NCI-H82 treated with DMSO at 0.1 percent for 48 hours (cell line): ENCODE results near the gene TULP4.

Experiments used
- DNase-seq: peaks from one replicate; lab custom pipeline; 2025; ENCODE audit not compliant: unreplicated experiment; lab: John Stamatoyannopoulos, UW

TULP4 gene, protein sequence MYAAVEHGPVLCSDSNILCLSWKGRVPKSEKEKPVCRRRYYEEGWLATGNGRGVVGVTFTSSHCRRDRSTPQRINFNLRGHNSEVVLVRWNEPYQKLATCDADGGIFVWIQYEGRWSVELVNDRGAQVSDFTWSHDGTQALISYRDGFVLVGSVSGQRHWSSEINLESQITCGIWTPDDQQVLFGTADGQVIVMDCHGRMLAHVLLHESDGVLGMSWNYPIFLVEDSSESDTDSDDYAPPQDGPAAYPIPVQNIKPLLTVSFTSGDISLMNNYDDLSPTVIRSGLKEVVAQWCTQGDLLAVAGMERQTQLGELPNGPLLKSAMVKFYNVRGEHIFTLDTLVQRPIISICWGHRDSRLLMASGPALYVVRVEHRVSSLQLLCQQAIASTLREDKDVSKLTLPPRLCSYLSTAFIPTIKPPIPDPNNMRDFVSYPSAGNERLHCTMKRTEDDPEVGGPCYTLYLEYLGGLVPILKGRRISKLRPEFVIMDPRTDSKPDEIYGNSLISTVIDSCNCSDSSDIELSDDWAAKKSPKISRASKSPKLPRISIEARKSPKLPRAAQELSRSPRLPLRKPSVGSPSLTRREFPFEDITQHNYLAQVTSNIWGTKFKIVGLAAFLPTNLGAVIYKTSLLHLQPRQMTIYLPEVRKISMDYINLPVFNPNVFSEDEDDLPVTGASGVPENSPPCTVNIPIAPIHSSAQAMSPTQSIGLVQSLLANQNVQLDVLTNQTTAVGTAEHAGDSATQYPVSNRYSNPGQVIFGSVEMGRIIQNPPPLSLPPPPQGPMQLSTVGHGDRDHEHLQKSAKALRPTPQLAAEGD (N-terminal part only)

DNA sequence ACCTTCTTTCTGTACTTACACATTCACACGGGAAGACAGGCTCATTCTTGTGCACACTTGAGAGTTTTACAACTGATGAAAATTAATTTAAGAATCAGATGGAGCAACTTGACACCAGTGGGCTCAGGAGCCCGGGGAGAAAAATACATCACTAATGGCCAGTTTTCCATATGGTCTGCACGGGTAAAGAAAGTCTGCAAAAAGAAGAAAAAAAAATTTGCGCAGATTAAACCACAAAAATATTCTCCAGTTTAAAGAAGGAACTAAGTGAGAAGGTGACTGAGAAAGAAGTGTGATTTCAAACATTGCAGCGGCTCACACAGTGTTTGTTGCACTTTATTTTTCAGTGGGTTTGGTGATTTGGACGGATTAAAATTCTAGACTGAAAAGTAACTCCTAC, at the start of gene TULP4:
TSS of gene TULP4 (plus strand) at position 301 of the 400 bp plus-strand sequence. CDS start 1,552 bp downstream, outside the sequence.
- no peak for DNase-seq

DNA sequence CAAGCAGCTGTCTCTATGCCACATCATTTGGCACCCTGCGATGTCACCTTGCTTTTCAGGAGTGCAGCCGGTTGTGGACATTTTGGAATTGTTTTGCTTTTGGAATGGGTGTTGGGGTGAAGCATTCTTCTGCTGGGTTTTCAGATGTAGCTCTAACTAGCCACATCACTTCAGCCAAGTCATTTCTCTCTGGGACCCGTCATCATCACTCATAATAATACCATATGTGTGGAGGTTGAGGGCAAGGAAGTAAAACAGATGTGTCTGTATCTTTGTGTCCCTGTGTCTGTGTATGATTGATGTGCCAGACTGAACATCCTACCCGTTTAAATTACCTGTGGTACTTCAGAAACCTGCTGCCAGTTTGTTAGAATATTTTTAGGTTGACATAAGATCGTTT, 49.5 kb upstream of the TULP4 start:
- DNase-seq, result no peak

DNA sequence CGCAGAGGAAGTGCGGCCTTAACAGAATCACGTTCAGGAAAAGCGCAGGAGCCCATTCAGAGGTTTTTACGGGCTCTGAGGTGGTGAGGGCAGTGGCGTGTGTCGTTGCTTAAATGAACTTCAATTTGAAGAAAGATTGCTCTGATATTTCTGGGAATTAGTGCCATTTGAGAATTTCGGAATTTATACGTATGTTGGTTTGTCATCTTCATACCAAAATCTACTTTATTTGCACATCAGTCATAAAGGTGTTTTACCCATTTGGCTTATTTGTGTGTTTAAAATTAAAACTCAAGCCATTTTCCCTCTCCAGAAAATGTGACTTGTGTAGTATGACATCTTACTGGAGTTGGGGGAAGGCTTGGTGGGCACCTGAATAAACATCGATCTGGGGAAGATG, 48.1 kb upstream of the TULP4 start:
- no peak for DNase-seq

DNA sequence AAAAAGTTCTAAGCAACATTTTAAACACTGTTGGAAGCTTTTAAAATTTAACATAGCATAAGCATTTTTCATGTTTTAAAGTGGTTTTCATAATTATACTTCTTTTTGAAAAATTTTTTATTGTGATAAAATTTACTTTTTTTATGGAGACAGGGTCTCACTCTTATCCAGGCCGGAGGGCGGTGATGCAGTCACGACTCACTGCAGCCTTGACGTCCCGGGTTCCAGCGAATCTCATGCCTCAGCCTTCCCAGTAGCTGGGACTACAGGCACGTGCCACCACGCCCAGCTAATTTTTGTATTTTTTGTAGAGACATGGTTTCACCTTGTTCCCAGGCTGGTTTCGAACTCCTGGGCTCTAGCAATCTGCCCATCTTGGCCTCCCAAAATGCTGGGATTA, 46.1 kb upstream of the TULP4 start:
- no peak for DNase-seq

DNA sequence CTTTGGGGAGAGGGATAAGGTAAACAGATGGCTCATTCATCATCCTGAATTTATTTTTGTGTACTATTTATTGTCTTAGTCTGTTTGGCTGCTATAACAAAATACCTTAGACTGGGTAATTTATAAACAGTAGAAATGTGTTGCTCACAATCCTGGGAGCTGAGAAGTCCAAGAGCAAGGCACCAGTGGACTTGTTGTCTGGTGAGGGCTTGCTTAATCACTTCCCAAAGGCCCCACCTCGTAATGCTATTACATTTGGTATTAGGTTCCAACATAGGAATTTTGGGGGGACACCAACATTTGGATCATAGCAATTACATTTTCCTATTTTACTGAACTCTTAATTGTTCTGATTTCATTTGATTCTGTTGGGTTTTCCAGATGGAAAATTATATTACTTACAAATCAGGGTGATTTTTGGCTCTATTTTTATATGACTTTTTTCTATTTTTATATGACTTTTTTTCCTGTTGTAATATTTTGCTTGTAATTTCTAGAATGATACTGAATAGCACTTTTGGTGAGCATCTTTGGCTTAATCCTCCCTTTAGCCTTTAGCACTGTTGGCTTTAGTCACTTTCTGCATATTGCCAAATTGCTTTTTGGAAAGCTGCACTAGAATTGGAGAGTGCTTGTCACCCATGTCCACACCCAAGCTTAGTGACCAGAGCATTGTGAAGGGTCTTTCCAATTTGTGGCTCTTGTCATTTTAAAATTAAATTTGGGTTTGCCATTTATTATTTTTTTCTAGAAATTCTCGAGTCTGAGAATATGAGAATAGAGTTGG, 43.7 kb upstream of the TULP4 start:
- DNase-seq, result no peak

DNA sequence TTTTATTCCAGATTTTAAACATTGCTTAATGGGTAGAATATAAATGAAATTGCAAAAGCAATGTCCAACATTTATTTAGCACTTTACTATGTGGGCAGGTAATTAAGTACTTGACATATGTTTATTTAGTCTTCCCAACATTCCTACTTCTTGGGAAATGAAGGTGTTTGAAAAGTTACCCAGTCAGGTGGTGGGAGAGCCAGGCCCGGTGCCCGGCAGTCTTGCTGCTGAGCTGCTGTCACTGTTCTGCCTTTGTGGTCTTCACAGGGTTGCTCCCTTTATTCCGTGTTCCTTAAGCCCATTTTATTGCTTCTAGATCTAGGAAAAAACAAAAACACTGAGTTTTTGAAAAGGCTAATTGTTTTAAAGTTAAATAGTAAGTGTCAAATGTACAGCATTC, 42.6 kb upstream of the TULP4 start:
- DNase-seq, result no peak

DNA sequence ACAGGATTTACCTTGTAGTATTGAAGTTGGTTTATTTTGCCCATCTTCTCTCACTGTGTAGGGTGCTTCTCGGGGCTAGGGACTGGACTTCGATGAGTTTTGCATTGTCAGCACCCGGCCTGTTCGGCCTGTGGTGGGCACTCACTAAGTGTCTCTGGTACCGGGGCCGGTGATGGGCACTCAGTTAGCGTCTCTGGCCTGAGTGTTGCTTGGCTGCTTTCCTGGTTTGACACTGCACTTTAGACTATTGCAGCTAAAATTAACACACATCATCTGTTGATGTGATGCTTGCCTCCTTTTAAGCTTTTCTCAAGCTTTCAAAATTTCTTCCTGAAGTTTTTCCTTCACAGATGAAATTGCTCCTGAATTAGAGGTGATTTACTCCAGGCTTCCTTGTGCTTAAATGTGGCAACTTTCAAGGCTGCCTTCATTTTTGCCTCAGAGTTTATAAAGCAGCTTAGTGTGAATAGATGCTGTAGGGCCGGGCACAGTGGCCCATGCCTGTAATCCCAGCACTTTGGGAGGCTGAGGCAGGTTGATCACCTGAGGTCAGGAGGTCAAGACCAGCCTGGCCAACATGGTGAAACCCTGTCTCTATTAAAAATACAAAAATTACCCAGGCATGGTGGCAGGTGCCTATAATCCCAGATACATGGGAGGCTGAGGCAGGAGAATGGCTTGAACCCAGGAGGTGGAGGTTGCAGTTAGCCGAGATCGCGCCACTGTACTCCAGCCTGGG, 41.7 kb upstream of the TULP4 start:
- no peak for DNase-seq

DNA sequence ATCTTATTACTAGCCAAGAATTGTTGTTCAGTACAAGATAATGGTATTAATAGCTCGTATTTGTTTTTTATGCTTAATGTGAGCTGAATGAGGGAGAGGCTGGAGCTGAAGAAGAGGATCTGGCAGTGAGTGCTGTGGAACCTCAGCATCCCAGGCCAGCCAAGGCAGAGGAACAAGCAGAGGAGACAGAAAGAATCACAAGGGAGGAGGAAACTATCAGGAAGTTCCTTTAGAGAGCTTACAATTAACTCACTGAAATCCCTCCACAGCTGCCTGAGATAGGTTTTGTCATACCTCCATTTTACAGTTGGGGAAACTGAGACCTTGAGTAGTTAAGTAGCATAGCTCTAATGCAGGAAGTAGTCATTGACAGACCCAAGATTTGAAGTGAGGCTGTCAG, 39.9 kb upstream of the TULP4 start:
- DNase-seq, result no peak

DNA sequence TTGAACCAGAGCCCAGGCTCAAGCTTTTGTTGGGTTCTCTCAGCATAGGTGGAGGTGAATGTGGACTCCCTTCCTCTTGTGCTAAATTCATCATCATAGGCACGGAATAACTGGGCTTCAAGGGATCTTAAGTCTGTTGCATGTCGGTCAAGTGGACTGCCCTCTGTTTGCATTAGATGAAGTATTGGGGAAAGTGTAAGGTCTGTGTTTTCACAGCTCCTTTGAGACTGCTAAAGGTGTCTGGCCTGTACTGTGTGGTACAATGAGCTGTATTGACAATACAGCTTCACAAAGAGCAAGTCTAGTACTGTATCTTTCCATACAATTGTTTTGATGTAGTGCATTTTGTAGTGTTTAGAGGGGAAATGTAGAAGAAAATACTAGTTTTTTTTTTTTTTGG, 34.3 kb upstream of the TULP4 start:
- no peak for DNase-seq

DNA sequence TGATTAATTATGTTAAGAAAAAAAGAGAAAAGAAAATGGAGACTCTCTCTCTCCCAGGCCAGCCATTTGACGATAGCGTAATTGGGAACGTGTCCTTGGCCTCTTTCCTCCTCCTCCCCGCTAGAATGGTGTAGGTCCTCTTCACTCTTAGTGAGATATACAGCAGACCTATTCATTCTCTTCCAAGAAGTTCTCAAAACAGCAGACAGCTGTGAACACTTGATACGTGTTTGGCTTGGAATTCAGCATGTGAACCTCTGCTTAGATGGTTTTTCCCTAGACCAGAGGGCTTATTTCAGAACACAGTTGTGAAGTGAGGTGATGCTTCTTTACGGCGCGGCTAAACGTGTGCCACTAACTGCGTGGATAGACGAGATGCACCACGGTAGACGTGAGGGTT, 32.6 kb upstream of the TULP4 start:
- no peak for DNase-seq

DNA sequence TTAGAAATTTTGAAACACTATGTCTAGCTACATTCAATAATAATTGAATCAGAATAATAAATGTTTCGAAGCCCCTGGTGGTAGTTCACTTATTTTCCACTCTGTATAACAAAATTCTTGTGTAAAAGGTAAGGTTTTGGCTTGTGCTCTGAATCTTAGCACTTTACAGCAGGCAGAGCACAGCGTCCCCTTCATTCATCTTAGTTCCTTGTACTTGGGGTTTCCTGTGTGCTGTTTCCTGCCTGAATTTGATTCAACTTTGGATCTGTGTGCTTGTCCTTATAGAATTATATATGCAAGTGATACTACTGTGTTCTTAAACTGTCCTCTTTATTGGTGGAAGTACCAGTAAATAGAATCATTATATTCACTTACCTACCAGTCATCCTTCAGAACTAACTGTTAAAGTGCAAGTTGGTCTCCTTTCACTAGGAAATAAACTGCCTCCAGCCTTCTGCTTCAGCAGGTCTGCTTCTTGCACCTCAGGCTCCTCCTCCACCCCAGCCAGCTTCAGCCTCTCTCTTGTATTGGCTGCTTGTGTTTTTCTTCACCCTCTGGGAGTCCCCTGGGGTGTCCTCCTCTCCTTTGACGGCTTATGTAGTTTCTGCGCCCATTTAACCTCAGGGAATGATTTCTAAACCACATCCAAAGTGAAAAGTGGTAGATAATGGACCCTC, 28.8 kb upstream of the TULP4 start:
- DNase-seq, result no peak

DNA sequence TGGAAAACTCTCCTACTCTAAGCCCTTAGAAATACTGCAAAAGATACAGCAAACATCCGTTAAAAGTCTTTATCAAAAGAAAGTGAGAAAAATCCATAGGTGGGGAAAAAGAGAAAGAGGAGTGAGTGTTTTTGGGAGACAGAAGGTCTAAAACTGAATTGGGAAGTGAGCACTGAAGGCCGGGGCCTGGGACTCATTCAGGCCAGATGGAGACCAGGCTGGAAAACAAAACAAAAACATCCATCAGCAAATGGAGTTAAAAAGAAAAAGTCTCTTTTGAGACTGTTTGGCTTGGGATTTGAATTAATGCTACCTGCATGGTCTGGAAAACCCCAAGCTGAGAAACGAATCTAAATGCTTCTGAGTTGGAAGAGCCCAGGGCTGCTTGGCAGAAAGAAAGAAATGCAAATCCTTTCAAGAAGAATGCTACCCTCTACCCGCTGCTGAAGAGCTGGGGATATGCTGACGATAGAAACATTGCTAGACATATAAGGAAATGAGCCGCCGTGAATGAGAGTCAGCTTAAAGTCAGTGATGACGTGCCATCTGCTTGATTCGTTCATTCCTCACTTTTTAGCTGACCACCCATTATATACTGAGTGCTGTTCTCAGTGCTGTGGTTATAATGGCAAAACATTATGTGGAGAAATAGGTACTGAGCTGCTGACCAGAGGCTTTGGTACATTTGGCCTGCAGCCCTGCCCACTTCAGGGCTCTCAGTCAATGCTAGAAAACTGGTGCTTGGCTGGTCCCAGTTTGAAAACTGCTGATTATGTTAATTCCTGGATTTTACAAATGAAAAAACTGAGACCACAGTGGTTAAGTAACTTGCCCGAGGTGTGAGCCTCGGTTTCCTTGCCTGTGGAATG, 28.0 kb upstream of the TULP4 start:
- no peak for DNase-seq

DNA sequence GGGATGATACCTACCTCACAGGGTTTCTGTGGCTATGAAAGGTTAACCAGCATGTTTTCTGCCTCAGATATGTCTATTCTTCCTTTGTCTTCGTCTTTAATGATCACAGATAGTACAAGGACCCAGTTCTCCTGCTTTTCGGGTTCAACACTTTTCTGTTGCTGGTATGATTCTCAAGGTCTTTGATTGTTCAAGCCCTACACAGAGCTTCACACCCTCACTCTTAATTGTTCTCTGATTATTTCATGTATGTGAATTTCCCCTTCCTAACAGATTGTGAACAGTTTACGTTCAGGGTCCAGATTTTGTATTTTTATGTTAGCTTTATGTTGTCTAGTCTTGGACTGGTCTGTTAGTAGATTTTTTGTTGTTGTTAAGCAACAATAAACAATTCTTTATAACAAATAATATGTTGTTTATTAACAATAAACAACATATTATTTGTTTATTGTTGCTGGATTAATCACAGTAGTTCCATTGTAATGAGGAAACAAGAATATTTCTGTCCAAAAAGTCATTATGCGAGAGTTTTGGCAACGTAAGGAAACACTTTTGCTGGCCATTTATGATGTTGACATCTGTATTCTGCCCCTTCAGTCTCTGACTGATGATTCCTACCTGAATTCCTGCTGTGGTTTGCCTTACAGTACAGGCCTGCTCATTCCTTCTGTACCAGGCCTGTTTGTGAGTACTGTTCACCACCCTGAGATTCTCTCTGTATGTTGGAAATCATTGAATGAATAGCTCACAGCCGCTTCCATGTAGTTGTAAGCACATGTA, 27.2 kb upstream of the TULP4 start:
- DNase-seq, result no peak

DNA sequence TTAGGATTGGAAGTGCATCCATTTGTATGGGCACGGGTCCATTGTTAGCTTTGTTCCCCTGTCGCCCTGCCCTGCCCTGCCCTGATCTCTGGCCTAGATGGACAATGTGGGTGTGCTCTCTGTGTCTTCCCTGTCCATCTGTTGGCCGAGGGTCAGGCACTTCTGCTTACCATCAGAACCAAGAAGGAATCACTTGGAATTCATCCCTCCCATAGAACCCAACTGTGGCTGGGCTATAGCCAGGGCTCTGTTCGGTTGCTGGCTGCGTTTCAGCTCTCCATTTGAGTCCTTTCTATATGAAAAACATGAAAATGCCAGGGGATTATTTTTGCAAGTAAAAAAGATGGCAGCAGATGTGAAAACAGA, 26.6 kb upstream of the TULP4 start:
- no peak for DNase-seq

DNA sequence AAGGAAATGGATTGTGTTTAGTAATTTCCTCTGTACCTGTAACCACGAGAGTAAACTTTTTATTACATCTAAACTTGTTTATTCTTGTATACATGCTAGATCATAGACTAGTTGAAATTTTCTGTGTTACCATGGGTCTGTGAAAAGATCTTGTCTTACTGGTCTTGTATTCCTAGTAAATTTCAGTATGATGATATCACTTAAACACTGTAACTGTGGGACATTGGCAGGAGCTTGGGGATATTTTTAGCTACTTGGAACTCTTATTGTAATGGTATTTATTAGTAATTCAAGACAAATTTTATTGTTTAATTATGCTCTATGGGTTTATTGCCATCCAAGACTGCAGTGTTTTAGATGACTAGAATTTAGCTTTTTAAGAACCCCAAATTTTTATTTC, 25.9 kb upstream of the TULP4 start:
- no peak for DNase-seq

DNA sequence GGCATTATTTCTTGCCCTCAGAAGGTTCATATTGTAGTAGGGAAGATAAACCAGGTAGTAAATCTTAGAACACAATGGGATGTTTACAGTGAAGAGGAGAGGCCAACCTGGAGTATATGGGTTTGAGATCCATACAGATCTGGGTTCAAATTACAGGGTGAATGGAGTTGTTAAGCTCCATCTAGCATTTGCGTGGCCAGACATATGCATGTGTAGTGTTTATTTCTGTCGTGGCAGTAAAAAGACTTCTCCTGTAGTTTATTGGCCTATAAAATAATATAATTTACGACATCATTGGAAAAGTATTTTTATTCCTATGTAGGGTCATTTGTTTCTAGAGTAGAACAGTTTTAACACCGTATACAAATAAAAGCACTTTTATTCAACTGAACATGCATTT, 25.2 kb upstream of the TULP4 start:
- no peak for DNase-seq

DNA sequence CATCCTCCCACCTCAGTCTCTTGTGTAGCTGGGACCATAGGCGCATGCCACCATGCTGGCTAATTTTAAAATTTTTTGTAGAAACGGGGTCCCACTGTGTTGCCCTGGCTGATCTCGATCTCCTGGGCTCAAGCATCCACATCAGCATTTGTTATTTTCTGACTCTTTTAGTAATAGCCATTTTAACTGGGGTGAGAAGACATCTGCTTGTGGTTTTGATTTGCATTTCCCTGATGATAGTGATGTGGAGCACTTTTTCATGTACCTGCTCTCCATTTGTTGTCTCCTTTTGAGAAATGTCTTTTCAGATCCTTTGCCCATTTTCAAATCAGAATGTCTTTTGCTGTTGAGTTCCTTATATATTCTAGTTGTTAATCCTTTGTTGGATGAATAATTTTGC, 22.2 kb upstream of the TULP4 start:
- no peak for DNase-seq

DNA sequence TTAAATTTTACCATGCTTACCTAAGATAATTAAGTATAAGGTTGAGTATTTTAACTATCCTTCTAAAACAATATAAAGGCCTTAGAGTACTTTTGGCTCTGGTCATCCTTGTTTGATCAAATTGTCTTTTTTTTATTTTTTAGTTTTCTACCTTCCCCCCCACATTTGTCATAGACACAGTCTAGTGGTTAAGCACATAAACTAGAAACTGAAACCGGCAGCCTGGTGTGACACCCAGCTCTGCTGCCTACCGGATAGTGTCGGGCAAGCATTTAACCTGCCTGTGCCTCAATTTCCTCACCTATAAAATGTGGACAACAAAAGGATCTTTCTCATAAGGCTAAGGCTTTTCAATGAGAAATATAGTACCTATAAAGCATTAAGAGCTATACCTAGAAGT, 21.6 kb upstream of the TULP4 start:
- DNase-seq, result no peak

DNA sequence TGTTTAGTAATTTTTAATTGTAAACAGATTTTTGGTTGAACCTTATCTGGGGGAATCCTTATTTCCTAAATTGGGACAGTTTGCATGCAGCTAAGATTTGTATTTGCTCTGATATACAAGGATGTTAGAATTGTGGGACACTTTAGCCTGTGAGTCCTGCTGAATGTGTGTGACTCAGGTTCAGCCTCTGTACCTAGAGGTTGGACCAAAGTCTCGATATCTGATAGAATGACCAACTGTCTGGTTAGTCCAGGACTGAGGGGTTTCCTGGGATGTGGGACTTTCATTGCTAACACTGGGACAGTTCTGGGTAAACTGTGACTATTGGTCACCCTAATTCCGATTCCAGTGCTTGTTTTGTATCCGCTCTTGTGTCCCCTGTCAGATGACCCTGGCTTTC, 20.2 kb upstream of the TULP4 start:
- DNase-seq, result no peak
